H4 (cell line): ENCODE measurements around the gene FITM2. TPM values are rescaled to one million over a fixed set of nuclear protein-coding genes. Genes with fewer than 3 reads are reported as not detected.
"Not testable (repeated sequence)": the region's sequence is repeated elsewhere in the genome, so short reads cannot be mapped to it uniquely, and the experiment has no call there.

Source experiments
- DNase-seq: peaks from one replicate; pipeline ENCODE4 v3.0.0-alpha.2; 2015; ENCODE audit warnings: low spot score
- total RNA-seq: library from RNA; depleted of rRNA; stranded (reverse); fragments of >200 nt; shearing (Covaris generic); gene quantifications from 2 replicates; pipeline ENCODE4 v1.2.3, GENCODE V29; 2014; rRNA removed

FITM2 gene
- total RNA-seq = 7.6 and 7.9 TPM in 2 replicates

GRCh38 chr20:44310664-44311639 lies at the start of gene FITM2:
Gene FITM2, minus strand, starts transcription at chr20:44311202. Its CDS starts 54 bp downstream, at chr20:44311148.
- DNase-seq = peak; percentile 97

- DNase-seq = no peak
Measured at GRCh38 chr20:44360221-44360620, 49.2 kb upstream of the FITM2 start.

- no peak for DNase-seq
Measured at GRCh38 chr20:44358776-44359175, 47.8 kb upstream of the FITM2 start.

GRCh38 chr20:44357555-44358125 lies 46.6 kb upstream of the FITM2 start:
- no peak for DNase-seq

GRCh38 chr20:44357020-44357419 lies 46.0 kb upstream of the FITM2 start:
- DNase-seq = no peak

GRCh38 chr20:44356353-44356723 lies 45.3 kb upstream of the FITM2 start:
- no peak for DNase-seq

GRCh38 chr20:44355498-44356352 lies 44.7 kb upstream of the FITM2 start, which contains the start of gene HNF4A:
Gene HNF4A, plus strand, starts transcription at chr20:44355699. Its CDS starts 106 bp downstream, at chr20:44355805.
- no peak for DNase-seq

- DNase-seq = no peak
Measured at GRCh38 chr20:44354979-44355497, 44.0 kb upstream of the FITM2 start.

GRCh38 chr20:44350567-44350966 lies 39.6 kb upstream of the FITM2 start:
- no peak for DNase-seq

GRCh38 chr20:44349349-44349748 lies 38.3 kb upstream of the FITM2 start:
- no peak for DNase-seq

GRCh38 chr20:44348168-44348659 lies 37.2 kb upstream of the FITM2 start:
- no peak for DNase-seq

- not testable (repeated sequence) for DNase-seq
Measured at GRCh38 chr20:44345941-44346340, 34.9 kb upstream of the FITM2 start.

GRCh38 chr20:44345147-44345546 lies 34.1 kb upstream of the FITM2 start:
- DNase-seq = no peak

- no peak for DNase-seq
Measured at GRCh38 chr20:44344723-44345122, 33.7 kb upstream of the FITM2 start.

GRCh38 chr20:44343162-44343675 lies 32.2 kb upstream of the FITM2 start:
- no peak for DNase-seq

- DNase-seq = no peak
Measured at GRCh38 chr20:44342248-44342647, 31.2 kb upstream of the FITM2 start.

GRCh38 chr20:44336725-44337380 lies 25.9 kb upstream of the FITM2 start, which contains the start of gene R3HDML:
Gene R3HDML, plus strand, starts transcription at chr20:44337043. Its CDS starts 115 bp downstream, at chr20:44337158.
- no peak for DNase-seq

- no peak for DNase-seq
Measured at GRCh38 chr20:44336086-44336485, 25.1 kb upstream of the FITM2 start.

GRCh38 chr20:44335675-44336074 lies 24.7 kb upstream of the FITM2 start:
- no peak for DNase-seq

GRCh38 chr20:44334709-44335108 lies 23.7 kb upstream of the FITM2 start:
- no peak for DNase-seq

GRCh38 chr20:44334306-44334705 lies 23.3 kb upstream of the FITM2 start:
- DNase-seq = no peak
